Posterior vena cava (tissue), 2 donors: ENCODE results near the gene KDM4C. TPM values are rescaled to one million over a fixed set of nuclear protein-coding genes. Genes with fewer than 3 reads are reported as not detected.

Experiments used
- DNase-seq: peaks from one replicate; pipeline ENCODE4 v3.0.0-alpha.2; 2020; ENCODE audit warnings: low spot score
- intact Hi-C, 2 donors: fragments of 100-400 bp; cut with DNase I; formaldehyde crosslinking; loops; one replicate each; pipeline versions ENCODE4 v1.14.1 to v1.14.2; 2022 to 2023
- total RNA-seq, 2 donors: library from RNA; stranded (reverse); fragmentation: NEBNext Ultra II Directional; extraction: Animal tissue kit (Norgen Biotek cat#: 25700); gene quantifications; one replicate each; pipeline ENCODE4 v1.2.1, GENCODE V29; 2021
- donor health status: DM: yes; HTN: yes; CAD: no.
- donor health status: DM: yes; HTN: yes; CAD: no.

The KDM4C gene
- total RNA-seq, 2 donors from 2014 or later = 31.1 to 36.7 TPM

- intact Hi-C loops = no loop called here
- DNase-seq = peak; percentile 79
Measured at GRCh38 chr9:7097040-7097715, 339.4 kb downstream of the KDM4C start.

GRCh38 chr9:7097785-7098752 lies 340.3 kb downstream of the KDM4C start:
- intact Hi-C loops = no loop called here
- no peak for DNase-seq

- intact Hi-C loops = no loop called here
- DNase-seq = no peak
Measured at GRCh38 chr9:7103367-7103766, 345.6 kb downstream of the KDM4C start.

DNA sequence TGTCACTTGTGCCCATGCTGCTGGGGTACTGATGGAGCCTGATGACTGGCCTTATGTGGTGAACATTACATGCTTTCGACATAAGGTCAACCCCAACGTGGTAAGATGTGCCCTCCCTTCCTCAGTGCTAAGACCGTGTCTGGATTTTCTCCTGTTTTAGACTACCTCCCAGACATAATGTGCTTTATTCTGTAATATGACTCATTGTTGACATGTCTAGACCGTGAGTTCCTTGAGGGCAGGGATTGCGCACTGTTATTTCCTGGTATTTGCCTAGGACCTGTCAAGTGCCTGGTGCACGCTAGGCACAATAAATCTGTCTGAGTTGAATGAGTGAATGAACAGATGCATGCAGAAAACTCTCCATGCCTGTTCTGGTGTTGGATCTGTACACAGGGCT lies 346.0 kb downstream of the KDM4C start:
- no peak for DNase-seq
- intact Hi-C loops = no loop called here

DNA sequence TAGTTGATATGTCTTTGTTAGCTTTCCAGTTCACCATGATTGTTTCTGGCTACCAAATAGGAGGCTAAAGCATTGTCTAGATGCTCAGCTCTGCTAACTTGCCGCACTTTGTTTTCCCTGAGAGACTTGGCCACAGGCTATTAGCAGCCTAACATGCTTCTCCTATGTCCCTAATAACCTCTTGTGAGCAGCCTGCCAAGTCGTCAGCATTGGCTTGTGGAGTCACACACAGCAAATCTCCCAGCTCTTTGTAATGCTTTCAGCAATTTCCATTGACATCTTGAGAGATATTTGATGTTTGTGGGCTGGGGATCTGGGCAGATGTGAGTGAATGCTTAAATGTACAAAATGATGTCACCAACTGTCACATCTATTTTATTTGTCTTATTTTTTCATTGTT lies 346.9 kb downstream of the KDM4C start:
- intact Hi-C loops = no loop called here
- DNase-seq = no peak

DNA sequence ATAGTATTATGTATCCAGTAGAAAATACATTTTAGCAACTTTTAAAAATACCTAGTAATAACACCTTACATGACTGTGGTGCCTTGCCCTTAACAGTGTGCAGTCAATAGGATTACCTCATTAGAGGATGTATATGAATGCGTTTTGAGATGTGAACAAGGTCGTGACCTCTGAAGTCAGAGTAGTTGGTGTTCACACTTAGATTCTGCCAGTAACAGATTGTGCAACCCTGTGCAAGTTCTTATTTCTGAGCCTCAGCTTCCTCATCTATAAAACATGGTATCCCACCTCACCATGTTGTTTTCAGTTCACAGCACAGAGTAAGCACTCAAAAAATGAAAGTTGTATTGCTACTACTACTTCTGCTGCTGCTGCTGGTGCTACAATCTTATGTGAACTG lies 347.3 kb downstream of the KDM4C start:
- intact Hi-C loops = no loop called here
- DNase-seq = no peak

GRCh38 chr9:7108936-7109335 lies 351.2 kb downstream of the KDM4C start:
- intact Hi-C loops = no loop called here

GRCh38 chr9:7111413-7111812 lies 353.6 kb downstream of the KDM4C start:
- intact Hi-C loops = no loop called here
- DNase-seq = no peak

More at GRCh38 chr9:7108936-7109335, 351.2 kb downstream of the KDM4C start:
- DNase-seq = no peak

- intact Hi-C loops = no loop called here
- no peak for DNase-seq
Measured at GRCh38 chr9:7115606-7116005, 357.8 kb downstream of the KDM4C start.

GRCh38 chr9:7117676-7118561 lies 360.1 kb downstream of the KDM4C start:
- intact Hi-C loops = loop anchor here in 1 of 2 donors (1.0 kb wide), 1 partner anchor 8 kb away; no protein-coding TSS in a partner anchor

DNA sequence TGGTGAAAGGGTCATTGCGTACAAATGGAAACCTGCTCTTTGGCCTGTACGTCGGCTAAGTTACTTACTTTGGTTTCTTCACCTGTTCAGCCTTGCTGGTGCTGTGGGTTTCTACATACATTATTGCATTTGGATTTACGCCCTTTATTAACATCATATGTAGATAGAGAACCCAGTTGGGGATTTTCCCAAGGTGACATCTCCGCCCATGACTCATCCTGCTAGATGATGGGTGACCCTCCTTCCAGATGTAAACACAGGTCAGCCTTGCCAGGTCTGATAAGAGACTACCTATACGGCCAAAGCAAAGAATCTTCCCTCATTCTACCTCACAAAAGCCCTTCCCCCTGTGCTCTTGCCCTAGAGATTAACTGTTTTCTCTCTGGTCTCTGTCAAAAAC lies 360.9 kb downstream of the KDM4C start:
- intact Hi-C loops = loop anchor here in 1 of 2 donors (1.0 kb wide), 1 partner anchor 8 kb away; no protein-coding TSS in a partner anchor
- DNase-seq = no peak

More at GRCh38 chr9:7117676-7118561, 360.1 kb downstream of the KDM4C start:
- no peak for DNase-seq

DNA sequence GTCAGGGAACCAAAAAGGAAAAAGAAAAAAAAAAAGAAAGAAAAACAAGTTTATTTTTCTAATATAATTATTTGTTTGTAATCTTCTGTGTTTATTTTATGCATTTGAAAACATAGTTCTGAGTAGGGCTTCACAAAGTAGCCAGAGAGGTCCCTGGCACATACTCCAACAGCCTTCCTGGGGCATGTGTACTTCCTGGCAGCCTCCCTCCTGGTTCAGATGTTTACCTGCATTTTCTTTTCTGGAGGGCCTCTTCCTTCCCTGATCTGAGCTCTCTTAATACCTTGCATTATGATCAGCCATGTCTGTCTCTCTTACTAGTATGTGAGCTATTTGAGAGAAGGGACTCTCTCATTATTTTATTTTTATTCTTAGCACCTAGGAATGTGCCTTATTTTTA lies 361.8 kb downstream of the KDM4C start:
- intact Hi-C loops = no loop called here
- DNase-seq = no peak

DNA sequence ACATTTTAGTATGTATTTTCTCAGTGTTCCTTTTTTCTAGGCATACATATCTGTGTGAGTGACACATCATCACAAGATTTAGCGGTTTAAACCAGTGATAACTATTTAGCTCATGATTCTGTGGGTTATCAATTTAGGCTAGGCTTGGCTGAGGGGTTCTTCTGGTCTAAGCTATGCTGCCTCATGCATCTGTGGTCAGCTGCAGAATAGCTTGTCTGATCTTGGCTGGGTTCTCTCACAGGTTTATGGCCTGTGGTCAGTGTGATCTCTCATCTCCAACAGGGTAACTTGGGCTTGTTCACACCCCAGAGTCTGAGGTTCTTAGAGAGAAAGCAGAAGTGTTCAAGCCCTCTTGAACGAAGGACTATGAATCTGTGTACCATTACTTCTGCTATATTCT lies 363.3 kb downstream of the KDM4C start:
- intact Hi-C loops = no loop called here
- no peak for DNase-seq

GRCh38 chr9:7121664-7122063 lies 363.9 kb downstream of the KDM4C start:
- intact Hi-C loops = no loop called here

GRCh38 chr9:7123743-7124142 lies 366.0 kb downstream of the KDM4C start:
- intact Hi-C loops = no loop called here

More at GRCh38 chr9:7121664-7122063, 363.9 kb downstream of the KDM4C start:
- no peak for DNase-seq

DNA sequence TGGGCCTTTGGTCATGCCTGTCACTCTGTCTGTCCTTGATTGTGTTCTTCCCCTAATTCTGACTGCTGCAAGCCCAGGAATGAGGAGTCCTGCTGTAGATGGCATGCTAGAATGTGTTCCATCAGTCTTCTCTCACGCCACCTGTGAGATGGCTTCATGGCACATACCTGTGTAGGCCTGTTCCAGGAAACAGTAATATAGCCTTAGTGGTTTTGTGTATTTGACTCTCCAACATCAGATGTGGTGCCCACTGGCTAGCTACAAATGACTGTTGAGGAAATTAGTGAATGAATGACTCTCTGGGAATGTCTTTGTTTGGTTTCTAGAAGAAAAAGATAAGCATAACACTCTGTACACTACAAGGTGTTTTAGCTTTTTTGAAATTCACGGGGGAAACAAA lies 367.5 kb downstream of the KDM4C start:
- no peak for DNase-seq
- intact Hi-C loops = no loop called here

More at GRCh38 chr9:7123743-7124142, 366.0 kb downstream of the KDM4C start:
- no peak for DNase-seq

DNA sequence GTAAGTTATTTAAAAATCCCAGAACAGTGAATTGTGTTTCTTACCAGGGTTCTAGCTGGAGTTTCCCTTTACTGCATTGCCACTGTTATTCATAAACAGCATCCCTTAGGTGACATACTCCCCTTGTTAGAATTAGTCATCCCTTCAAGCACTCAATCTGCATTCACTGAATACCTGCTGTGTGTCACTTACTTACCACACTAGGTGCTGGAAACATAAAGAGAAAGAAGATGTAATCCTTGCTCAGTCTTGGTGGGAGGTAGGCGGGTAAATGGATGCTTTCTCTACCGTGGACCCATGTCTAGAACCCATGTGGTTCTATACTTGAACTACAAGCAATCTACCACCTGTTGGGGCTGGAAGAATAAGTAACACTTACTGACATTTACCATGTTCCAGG lies 371.6 kb downstream of the KDM4C start:
- intact Hi-C loops = no loop called here
- DNase-seq = no peak

GRCh38 chr9:7130266-7130820 lies 372.6 kb downstream of the KDM4C start:
- DNase-seq = no peak
- intact Hi-C loops = no loop called here

DNA sequence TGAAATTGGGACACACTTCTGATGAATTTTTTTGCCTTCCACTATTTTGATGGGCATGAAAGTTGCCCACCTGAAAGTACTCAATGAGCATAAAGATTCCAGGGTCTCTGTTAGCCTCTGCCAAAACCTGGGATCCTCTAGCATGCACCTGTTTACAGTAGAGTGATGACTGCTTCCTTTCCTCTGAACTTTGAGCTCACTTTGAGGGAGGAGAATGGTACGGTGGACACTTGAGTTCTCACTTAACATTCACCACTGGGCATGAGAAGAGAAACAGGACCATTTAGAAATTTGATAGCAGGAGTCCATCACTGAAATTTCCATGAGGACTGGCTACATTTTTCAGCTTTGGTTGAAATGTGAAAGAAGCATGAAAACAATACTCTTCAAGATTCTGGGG lies 374.8 kb downstream of the KDM4C start:
- intact Hi-C loops = no loop called here
- no peak for DNase-seq
